Cardiac fibroblast (primary cell): ENCODE measurements around the gene ETFDH.
"Not testable (repeated sequence)": the region's sequence is repeated elsewhere in the genome, so short reads cannot be mapped to it uniquely, and the experiment has no call there.

Experiments used
- DNase-seq, 2 donors: peaks; one replicate each; pipeline versions ENCODE4 v3.0.0 to v3.0.0-alpha.2; 2010; ENCODE audit warnings: low read depth in 2 of 2
- H3K4me3 ChIP-seq, 2 donors: replicated peaks in 1 of 2; 1 replicate in 1 of 2; 2 replicates in 1 of 2; pipeline ENCODE4 v1.5.1; 2011; ENCODE audit warnings: low read depth in 2 of 2, low read length in 2 of 2, mild to moderate bottlenecking in 2 of 2, moderate library complexity in 1 of 2
- TF ChIP-seq, protein P1 (sequence below): IDR thresholded peaks from one replicate; pipeline ENCODE4 v1.5.1; 2011; ENCODE audit warnings: low read depth, mild to moderate bottlenecking, low read length, inconsistent platforms

ETFDH gene

DNA sequence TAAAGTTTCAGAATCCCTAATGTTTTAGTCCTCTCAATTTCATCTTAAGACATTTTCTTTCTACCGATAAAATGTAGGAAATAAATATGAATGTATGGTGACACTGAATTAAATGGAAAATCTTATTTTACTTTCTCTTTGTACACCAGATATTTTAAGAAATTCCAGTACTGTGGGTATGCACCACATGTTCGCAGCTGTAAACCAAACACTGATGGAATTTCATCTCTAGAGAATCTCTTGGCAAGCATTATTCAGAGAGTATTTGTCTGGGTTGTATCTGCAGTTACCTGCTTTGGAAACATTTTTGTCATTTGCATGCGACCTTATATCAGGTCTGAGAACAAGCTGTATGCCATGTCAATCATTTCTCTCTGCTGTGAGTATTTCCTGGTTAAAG, 27.3 kb upstream of the ETFDH start:
- no peak overlapping the region for H3K4me3 ChIP-seq
- TF ChIP-seq, protein P1, sequence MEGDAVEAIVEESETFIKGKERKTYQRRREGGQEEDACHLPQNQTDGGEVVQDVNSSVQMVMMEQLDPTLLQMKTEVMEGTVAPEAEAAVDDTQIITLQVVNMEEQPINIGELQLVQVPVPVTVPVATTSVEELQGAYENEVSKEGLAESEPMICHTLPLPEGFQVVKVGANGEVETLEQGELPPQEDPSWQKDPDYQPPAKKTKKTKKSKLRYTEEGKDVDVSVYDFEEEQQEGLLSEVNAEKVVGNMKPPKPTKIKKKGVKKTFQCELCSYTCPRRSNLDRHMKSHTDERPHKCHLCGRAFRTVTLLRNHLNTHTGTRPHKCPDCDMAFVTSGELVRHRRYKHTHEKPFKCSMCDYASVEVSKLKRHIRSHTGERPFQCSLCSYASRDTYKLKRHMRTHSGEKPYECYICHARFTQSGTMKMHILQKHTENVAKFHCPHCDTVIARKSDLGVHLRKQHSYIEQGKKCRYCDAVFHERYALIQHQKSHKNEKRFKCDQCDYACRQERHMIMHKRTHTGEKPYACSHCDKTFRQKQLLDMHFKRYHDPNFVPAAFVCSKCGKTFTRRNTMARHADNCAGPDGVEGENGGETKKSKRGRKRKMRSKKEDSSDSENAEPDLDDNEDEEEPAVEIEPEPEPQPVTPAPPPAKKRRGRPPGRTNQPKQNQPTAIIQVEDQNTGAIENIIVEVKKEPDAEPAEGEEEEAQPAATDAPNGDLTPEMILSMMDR, result no peak
- DNase-seq, result no peak

DNA sequence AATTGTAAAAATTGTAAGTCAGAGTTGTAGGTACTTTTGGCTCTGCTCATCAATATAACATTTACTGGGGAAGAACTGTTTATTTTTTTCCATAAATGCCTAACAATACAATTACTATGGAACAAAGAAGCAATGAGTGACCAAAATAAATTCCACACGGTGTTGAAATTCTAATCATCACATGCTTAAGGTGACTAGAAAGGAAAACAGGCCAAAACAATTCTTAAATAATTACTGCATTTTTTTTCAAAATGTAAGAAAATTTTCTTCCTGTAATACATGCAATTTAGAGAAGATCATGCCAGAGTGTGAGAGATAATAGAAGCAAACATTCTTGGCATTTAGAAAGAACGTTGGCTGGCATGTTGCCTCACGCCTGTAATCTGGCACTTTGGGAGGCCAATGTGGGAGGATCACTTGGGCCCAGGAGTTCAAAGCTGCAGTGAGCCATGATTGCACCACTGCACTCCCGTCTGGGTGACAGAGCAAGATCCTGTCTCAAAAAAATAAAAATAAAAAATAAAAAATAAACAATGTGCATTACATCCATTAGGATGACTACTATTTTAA, 22.9 kb upstream of the ETFDH start:
- peak in 1 of 2 donors; percentile 89 for DNase-seq
- H3K4me3 ChIP-seq, result no peak overlapping the region
- TF ChIP-seq, protein P1, result no peak

DNA sequence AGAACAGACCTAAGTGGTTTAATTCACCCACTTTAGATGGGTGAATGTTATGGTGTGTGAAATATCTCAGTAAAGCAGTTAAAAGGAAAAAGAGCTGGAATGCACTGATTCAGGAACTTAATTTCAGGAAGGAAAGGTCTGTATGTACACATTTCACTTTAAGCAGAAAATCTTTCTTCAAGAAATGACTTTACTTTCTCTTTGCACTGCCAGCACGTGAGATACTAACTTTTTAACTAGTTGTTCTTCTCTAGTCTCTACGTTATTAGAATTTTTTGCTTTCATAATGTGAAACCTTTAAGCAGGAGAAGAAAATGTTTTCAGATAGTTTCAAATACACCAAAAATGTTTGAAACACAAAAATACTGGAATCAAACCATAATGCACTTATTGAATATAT, 19.2 kb upstream of the ETFDH start:
- no peak for DNase-seq
- TF ChIP-seq, protein P1, result no peak
- no peak overlapping the region for H3K4me3 ChIP-seq

DNA sequence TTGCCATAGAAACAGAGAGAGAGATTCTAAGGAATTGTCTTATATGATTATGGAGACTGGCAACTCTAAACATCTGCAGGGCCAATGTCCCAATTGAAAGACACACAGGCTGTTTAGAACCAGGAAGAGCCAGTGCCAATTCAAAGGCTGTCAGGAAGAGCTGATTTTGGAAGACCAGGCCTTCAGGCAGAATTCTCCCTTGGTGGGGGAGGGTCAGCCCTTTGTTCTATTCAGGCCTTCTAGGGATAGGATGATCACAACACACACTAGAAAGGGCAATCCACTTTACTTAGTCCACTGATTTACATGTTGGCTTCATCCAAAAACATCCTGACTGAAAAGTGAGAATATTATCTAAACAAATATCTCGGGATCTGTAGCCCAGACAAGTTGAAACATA, 15.7 kb upstream of the ETFDH start:
- TF ChIP-seq, protein P1, result no peak
- H3K4me3 ChIP-seq, result no peak overlapping the region
- DNase-seq, result no peak

DNA sequence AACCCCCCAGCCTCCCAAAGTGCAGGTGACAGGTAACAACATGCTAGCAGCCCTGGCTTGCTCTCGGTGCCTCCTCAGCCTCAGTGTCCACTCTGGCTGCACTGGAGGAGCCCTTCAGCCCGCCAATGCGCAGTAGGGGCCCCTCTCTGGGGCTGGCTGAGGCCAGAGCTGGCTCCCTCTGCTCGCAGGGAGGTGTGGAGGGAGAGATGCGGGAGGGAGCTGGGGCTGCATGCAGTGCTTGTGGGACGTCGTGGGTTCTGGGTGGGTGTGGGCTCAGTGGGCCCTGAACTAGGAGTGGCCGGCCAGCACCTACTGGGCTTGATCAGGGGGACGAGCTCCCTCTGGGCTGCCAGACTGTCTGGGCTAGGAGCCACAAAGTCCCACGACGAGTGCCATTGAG, 14.8 kb upstream of the ETFDH start:
- H3K4me3 ChIP-seq, result no peak overlapping the region
- TF ChIP-seq, protein P1, result no peak
- DNase-seq, result no peak

DNA sequence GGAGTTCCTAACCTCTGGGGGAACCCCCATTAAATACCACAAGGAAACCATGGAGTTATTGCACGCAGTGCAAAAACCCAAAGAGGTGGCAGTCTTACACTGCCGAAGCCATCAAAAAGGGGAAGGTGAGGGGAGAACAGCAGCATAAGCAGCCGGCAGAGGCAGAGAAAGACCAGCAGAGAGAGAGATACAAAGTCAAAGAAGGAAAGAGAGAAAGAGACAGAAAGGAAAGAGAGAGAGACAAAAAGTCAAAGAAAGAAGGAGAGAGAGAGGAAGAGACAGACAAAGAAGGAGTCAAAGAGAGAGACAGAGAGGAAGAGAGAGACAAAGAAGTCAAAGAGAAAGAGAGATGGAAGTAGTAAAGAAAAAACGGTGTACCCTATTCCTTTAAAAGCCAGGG, 8.8 kb upstream of the ETFDH start:
- not testable (repeated sequence) for H3K4me3 ChIP-seq, DNase-seq

DNA sequence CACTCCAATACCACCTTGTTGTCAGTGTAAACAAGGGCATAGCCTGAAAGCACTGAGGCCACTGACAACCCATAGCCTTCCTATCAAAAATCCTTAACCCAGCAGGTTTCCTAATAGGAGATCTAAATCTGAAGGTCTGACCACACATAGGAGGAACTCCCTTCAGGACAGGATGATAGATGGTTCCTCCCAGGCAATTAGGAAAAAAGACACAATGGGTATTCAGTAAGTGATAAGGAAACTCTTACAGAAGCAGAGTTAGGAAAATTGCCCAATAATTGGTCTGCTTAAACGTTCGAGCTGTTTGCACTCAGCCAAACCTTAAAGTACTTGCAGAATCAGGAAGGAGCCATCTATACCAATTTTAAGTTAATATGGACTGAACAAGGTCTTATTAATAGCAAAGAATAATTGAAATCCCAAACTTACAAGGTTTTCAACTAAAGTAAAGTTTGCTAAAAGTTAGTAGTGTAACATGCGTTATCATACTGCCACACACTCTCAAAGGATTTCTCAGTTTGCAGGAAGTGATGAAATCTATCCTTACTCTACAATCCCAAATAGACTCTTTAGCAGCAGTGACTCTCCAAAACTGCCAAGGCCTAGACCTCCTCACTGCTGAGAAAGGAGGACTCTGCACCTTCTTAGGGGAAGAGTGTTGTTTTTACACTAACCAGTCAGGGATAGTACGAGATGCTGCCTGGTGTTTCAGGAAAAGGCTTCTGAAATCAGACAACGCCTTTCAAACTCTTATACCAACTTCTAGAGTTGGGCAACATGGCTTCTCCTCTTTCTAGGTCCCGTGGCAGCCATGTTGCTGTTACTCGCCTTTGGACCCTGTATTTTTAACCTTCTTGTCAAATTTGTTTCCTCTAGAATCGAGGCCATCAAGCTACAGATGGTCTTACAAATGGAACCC, 8.1 kb upstream of the ETFDH start:
- H3K4me3 ChIP-seq, result not testable (repeated sequence)
- peak; percentile 6 to 45 for DNase-seq
